Upper lobe of left lung (tissue), 4 donors: ENCODE measurements around the gene LRRC74A.

Experiments used
- CTCF ChIP-seq, 6 experiments: fragments of 450-650 bp in 4 of 6; fragments of 200-600 bp in 2 of 6; sonication (generic) in 2 of 6; IDR thresholded peaks; one replicate each; pipeline ENCODE4 v1.5.1; 2016 to 2019; ENCODE audit warnings: antibody characterized with exemption in 6 of 6
- EP300 ChIP-seq, 4 donors: sonication (generic); formaldehyde crosslinking; IDR thresholded peaks; one replicate each; pipeline ENCODE4 v1.5.1; 2017; ENCODE audit warnings: antibody characterized with exemption in 4 of 4, control low read depth in 2 of 4
- POLR2A ChIP-seq, 4 donors: fragments of 450-650 bp; IDR thresholded peaks; one replicate each; pipeline ENCODE4 v1.5.1; 2016 to 2017; ENCODE audit warnings: antibody characterized with exemption in 4 of 4, mild to moderate bottlenecking in 2 of 4
- POLR2AphosphoS5 ChIP-seq, 2 donors: sonication (generic); formaldehyde crosslinking; IDR thresholded peaks; one replicate each; pipeline ENCODE4 v1.5.1; 2017; ENCODE audit warnings: antibody characterized with exemption in 2 of 2

- TF ChIP-seq POLR2A (IDR thresholded peaks at IDR 0.05) (no peak), CTCF (IDR thresholded peaks at IDR 0.05) (no peak), POLR2AphosphoS5 (IDR thresholded peaks at IDR 0.05) (no peak), EP300 (IDR thresholded peaks at IDR 0.05) (no peak)
Observed at GRCh38 chr14:76916040-76916715, 90.0 kb downstream of the LRRC74A start.
